GM18507 (cell line): ENCODE measurements around the gene EIF2S3.

Experiments
- DNase-seq: peaks from one replicate; pipeline ENCODE4 v3.0.0; 2011; ENCODE audit warnings: low read depth; ENCODE audit not compliant: insufficient read length; ENCODE audit errors: extremely low spot score
- FAIRE-seq: peaks from 2 replicates; lab custom pipeline; 2011; peaks lifted over from hg19 to GRCh38; lab: Jason Lieb, UNC

The EIF2S3 gene

GRCh38 chrX:24113181-24113580, 58.4 kb downstream of the EIF2S3 start:
- DNase-seq (no peak), FAIRE-seq (no peak)

- no peak for DNase-seq
- no peak for FAIRE-seq
These were observed 62.5 kb downstream of the EIF2S3 start for GRCh38 chrX:24117258-24117657.

GRCh38 chrX:24124244-24124799, 69.6 kb downstream of the EIF2S3 start:
- no peak for DNase-seq
- no peak for FAIRE-seq

- no peak for DNase-seq
- no peak for FAIRE-seq
These were observed 70.4 kb downstream of the EIF2S3 start for GRCh38 chrX:24125028-24125612.
